Stimulated activated naive CD8-positive, alpha-beta T cell treated with anti-CD3 and anti-CD28 coated beads, Interleukin-15, Interleukin-2, amounts not matched to agents 100 U/mL and 50 U/mL, for 24 hours (primary cell): ENCODE measurements around the gene CRTC2.
"Not testable (repeated sequence)": the region's sequence is repeated elsewhere in the genome, so short reads cannot be mapped to it uniquely, and the experiment has no call there.

Source experiments
- ATAC-seq: fragments of 150-1000 bp; cut with Tn5 transposase; one replicate; pipeline ENCODE4 v1.10.0; 2021
- DNase-seq: peaks from one replicate; pipeline ENCODE4 v3.0.0; 2021

Gene CRTC2

GRCh38 chr1:153929426-153929825 is 29.0 kb downstream of the CRTC2 start:
- DNase-seq, result no peak
- no peak for ATAC-seq

GRCh38 chr1:153928791-153929341 is 29.5 kb downstream of the CRTC2 start:
- DNase-seq (no peak), ATAC-seq (no peak)

GRCh38 chr1:153928245-153928644 is 30.2 kb downstream of the CRTC2 start:
- ATAC-seq (peak; percentile 8), DNase-seq (no peak)

- DNase-seq, result no peak
- ATAC-seq, result no peak
Observed at GRCh38 chr1:153926405-153926804, 32.0 kb downstream of the CRTC2 start.

- ATAC-seq (peak; percentile 97), DNase-seq (peak; percentile 97)
Observed at GRCh38 chr1:153922972-153923925, 35.2 kb downstream of the CRTC2 start, which contains the start of gene GATAD2B. TSS of gene GATAD2B (minus strand) at chr1:153922972. CDS start at chr1:153828347, 94,625 bp downstream.

GRCh38 chr1:153922076-153922971 is 36.1 kb downstream of the CRTC2 start:
- peak; percentile 21 for ATAC-seq
- peak; percentile 76 for DNase-seq

GRCh38 chr1:153921803-153922075 is 36.7 kb downstream of the CRTC2 start:
- DNase-seq (no peak), ATAC-seq (no peak)

GRCh38 chr1:153921080-153921802 is 37.2 kb downstream of the CRTC2 start:
- ATAC-seq, result no peak
- no peak for DNase-seq

GRCh38 chr1:153919876-153920852 is 38.2 kb downstream of the CRTC2 start:
- peak; percentile 4 for ATAC-seq
- no peak for DNase-seq

GRCh38 chr1:153916297-153916696 is 42.1 kb downstream of the CRTC2 start:
- ATAC-seq (no peak), DNase-seq (no peak)

- no peak for DNase-seq
- no peak for ATAC-seq
Observed at GRCh38 chr1:153912349-153912748, 46.1 kb downstream of the CRTC2 start.

GRCh38 chr1:153910560-153910959 is 47.9 kb downstream of the CRTC2 start:
- ATAC-seq, DNase-seq: not testable (repeated sequence)

GRCh38 chr1:153908071-153908470 is 50.3 kb downstream of the CRTC2 start:
- ATAC-seq (no peak), DNase-seq (no peak)

- no peak for DNase-seq
- no peak for ATAC-seq
Observed at GRCh38 chr1:153907134-153907533, 51.3 kb downstream of the CRTC2 start.

- DNase-seq (no peak), ATAC-seq (no peak)
Observed at GRCh38 chr1:153906396-153906795, 52.0 kb downstream of the CRTC2 start.

- DNase-seq, ATAC-seq: not testable (repeated sequence)
Observed at GRCh38 chr1:153905908-153906307, 52.5 kb downstream of the CRTC2 start.

GRCh38 chr1:153903841-153904455 is 54.5 kb downstream of the CRTC2 start:
- ATAC-seq (no peak), DNase-seq (no peak)

GRCh38 chr1:153899509-153899908 is 58.9 kb downstream of the CRTC2 start:
- DNase-seq, result no peak
- no peak for ATAC-seq
